Measurements from ENCODE around the gene CCDC187.

CCDC187 gene

DNA sequence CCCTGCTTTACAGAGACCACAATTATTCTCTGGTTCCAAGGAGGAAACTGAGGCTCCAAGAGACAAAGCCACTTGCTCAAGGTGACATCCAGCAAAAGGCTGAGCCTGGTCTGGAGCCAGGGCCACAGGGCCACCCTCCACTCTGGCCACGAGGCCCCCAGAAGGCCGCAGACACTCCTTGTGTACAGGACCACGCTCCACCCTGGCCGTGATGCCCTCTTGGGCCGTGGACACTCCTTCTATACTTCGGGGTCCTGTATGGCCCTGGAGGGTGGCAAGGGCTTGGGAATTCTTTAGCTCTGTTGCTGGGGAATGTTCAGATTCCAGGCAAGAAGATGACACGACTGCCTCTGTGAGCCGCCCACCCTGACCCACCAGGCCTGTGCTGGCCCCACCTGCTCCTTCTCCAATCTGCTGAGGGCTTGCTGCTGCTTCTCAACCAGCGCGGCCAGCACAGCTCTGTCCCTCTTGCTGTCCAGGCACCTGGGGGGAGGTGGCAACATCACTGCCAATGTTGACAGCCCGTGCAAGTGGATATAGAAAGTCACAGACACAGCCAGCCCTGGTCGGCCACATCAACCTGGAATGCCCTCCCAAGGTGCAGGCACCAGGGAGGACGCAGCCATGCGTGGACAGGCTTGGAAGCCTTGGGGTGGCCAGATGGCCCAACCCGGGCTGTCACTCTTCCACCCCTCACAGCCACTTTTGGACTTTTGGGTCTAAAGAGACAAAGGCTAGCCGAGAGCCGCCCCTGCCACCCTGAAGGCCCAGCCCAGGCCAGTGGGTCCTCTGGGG, 38.1 kb downstream of the CCDC187 start:
- no peak for DNase-seq

GRCh38 chr9:136264441-136265405, 39.2 kb downstream of the CCDC187 start:
- DNase-seq: no peak

DNA sequence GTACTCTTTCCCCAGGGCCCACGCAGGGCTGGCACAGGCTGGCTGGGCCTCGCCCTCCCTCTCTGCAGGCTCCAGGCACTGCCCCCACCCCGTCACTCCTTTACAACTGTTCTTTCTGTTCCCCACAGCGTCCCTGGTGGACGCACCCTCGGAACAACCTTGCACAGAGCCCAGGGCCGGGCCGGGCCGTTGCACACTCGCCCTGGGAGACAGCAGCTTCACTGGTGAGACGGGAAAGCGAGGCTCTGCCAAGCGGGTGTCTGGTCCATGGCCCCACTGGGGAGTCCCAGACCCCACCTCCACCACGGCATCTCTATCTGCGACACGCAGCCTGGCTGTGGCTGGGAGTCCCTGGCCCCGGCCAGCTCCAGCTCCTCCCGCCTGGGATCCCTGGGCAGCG, 39.9 kb downstream of the CCDC187 start:
- DNase-seq: no peak

GRCh38 chr9:136262671-136263178, 41.2 kb downstream of the CCDC187 start:
- no peak for DNase-seq

GRCh38 chr9:136261686-136262430, 42.0 kb downstream of the CCDC187 start:
- DNase-seq: no peak

DNA sequence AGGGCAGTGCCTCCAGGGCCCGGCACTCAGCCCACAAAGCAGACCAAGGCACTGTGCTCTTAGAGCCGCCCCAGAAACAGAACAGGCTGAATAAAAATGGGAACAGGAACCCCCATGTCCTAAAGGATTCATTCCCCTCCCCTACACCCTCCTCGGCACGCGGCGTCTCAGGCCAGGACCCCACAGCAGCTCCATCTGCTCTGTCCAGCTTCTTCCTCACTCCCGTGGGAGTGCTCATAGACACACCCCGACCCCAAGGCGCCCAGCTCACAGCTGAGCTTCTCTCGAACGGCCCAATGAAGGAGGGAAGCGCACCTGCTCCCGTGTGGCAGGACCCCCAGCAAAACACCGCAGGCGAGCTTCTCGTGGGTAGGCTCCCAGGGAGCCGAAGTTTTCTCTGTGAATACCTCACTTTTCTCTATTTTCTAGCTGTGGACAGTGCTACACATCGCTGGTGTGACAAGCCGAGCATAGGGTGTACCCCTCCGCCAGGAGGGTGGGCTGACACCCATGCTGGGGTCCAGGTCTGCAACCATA, 42.9 kb downstream of the CCDC187 start:
- no peak for DNase-seq

DNA sequence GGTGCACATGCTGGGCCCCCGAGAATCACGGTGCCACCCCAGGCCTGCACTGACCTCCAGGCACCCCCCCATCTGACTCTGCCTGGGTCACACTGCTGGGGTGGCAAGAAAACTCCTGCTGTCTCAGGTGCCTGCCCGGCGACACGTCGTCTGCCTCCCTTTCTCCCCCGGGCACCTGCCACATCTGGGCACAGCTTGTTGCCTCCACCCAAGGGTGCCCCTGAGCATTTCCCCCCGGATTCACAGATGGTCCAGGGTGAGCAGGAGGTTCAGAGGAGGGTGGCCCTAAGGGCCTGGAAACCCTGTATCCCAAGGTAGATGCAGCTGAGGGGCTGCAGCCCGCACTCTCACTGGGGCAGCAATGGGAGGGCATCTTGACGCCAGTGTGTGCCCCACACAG, 43.4 kb downstream of the CCDC187 start:
- no peak for DNase-seq

GRCh38 chr9:136259836-136260235, 44.1 kb downstream of the CCDC187 start:
- DNase-seq: no peak

GRCh38 chr9:136259517-136259813, 44.4 kb downstream of the CCDC187 start:
- no peak for DNase-seq

GRCh38 chr9:136258786-136259516, 44.9 kb downstream of the CCDC187 start:
- no peak for DNase-seq

GRCh38 chr9:136258299-136258625, 45.6 kb downstream of the CCDC187 start:
- no peak for DNase-seq

DNA sequence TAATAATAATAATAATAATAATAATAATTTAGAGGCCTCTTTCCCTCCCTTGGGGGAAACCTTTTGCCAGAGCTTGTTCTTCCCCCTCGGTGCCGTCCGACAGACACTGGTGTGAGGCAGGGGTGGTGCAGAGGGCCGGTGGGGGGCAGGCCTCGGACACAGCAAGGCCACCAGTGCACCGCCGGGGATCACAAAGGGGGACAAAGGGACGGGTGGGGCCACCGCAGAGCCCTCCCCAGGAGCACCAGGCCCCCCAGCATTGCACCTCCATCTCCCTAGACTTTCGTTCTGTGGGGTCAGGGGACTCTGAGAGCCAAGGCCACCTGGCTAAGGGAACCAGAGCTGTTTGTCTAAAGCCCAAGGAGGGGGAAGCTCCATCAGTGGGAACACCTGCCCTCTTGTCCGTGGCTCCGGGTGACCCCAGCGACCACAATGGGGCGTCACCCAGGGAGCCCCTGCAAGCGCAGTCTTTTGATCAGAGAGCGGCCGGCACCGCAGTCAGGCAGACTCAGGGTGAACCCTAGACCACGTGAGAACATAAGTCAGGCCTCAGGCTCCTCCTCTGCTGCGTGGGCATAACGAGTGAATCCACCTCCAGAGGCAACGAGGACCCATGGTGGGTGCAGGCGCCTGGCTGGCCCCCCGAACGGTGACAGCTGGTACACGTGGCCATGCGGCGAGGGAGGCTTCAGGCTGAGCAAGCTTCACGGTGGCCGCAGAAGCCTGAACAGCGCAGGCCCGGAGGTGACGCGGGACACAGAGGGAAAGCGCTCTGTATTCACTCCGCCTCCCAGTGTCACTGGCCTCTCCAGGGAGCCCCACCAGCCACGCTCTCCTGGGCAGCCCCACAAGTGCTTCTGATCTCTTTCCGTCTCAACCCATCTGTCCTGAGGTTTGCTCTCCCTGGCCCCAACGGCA, 46.3 kb downstream of the CCDC187 start:
- no peak for DNase-seq

GRCh38 chr9:136255896-136256890, 47.7 kb downstream of the CCDC187 start:
- no peak for DNase-seq

DNA sequence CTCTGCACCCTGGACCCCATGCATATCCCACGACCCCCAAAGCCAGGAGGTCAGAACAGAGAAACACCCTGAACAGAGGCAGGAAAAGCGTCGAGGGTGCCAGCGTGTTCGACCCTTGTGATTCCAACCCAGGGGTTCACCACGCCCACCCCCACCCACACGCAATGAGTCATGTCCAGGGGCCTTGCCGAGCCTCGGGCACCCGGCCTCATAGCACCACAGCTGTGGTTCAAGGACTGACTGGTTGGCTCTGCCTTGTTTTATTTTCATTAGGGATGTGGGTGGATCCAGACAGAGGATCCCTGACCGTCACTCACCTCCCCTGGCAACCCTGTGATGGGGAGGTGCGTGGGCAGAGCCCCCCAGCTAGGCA, 48.7 kb downstream of the CCDC187 start:
- no peak for DNase-seq

DNA sequence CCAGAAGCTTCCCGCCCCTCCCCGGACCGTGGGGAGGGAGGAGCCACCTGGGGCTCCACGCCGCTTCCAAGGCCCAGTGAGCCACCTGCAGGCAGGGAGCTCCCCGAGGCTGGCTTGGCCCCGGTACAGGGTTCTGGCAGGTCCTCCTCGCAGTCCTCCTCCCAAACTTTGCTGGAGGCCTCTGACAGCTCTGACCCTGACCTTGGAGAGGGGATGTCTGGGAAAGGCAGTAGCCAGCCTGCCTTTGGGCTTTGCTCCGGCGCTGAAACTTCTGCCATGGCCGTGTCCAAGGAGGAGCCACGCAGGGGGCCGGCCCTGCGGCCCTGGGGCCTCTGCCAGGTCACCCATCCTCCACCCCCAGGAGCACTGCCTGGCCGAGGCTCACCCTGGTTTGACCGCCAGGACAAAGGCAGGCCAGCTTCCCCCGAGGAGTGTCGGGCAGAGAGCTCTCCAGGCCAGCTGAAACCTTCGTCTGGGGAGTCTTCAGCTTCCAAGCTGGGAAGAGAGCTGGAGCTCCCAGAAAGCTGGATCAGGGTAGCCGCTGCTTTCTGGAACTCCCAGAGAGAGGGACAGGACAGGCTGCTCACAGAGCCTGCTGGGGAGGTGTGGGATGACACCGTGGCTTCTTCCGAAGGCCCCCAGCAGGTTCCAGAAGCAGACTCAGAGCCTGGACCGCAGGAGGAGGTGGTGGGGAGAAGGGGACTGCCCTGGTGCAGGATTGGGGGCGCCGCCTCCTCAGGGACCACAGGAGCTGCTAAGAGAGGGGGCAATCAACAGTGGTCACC, 49.3 kb downstream of the CCDC187 start:
- no peak for DNase-seq

GRCh38 chr9:136253246-136254130, 50.4 kb downstream of the CCDC187 start:
- DNase-seq: no peak

GRCh38 chr9:136252846-136253245, 51.0 kb downstream of the CCDC187 start:
- no peak for DNase-seq

DNA sequence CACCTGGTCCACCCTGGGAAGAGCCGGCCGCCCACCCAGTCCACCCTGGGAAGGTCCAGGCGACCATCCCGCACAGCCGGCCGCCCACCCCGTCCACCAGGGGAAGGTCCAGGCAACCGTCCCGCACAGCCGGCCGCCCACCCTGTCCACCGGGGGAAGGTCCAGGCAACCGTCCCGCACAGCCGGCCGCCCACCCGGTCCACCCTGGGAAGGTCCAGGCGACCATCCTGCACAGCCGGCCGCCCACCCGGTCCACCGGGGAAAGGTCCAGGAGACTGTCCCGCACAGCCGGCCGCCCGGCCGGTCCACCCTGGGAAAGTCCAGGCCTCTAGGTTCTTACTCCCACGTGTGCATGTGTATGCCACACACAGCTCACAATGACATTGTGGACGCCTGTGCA, 51.6 kb downstream of the CCDC187 start:
- no peak for DNase-seq
